22Rv1 (cell line): ENCODE results near the gene VPS41.

Source experiments
- ZFX ChIP-seq: fragments of 450-650 bp; IDR thresholded peaks from 2 replicates; pipeline ENCODE4 v1.6.1; 2017; ENCODE audit warnings: antibody characterized with exemption, borderline replicate concordance
- TF ChIP-seq, protein P1 (sequence below): fragments of 450-650 bp; IDR thresholded peaks from 2 replicates; pipeline ENCODE4 v1.5.1; 2017; ENCODE audit warnings: mild to moderate bottlenecking

DNA sequence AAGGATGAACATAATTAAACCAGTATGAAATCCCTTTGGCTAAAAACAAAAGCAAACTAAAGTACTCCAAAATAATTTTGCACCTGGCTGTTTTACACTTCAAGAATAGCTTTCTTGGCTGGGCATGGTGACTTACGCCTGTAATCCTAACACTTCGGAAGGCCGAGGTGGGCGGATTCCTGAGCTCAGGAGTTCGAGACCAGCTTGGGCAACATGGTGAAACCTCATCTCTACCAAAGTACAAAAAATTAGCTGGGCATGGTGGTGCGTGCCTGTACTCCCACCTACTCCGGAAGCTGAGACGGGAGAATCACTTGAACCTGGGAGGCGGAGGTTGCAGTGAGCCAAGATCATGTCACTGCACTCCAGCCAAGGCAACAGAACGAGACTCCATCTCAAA, 185.7 kb downstream of the VPS41 start:
- TF ChIP-seq, protein P1, sequence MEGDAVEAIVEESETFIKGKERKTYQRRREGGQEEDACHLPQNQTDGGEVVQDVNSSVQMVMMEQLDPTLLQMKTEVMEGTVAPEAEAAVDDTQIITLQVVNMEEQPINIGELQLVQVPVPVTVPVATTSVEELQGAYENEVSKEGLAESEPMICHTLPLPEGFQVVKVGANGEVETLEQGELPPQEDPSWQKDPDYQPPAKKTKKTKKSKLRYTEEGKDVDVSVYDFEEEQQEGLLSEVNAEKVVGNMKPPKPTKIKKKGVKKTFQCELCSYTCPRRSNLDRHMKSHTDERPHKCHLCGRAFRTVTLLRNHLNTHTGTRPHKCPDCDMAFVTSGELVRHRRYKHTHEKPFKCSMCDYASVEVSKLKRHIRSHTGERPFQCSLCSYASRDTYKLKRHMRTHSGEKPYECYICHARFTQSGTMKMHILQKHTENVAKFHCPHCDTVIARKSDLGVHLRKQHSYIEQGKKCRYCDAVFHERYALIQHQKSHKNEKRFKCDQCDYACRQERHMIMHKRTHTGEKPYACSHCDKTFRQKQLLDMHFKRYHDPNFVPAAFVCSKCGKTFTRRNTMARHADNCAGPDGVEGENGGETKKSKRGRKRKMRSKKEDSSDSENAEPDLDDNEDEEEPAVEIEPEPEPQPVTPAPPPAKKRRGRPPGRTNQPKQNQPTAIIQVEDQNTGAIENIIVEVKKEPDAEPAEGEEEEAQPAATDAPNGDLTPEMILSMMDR, result no peak
- no peak for TF ChIP-seq ZFX
